ENCODE results near the gene KRT31. TPM values are rescaled to one million over a fixed set of nuclear protein-coding genes. Genes with fewer than 3 reads are reported as not detected.

KRT31 gene
- total RNA-seq, 1 experiment from 2014 or later: not detected

GRCh38 chr17:41421116-41421515 lies 23.7 kb upstream of the KRT31 start (continued):
- TF ChIP-seq ZBTB43 (CRISPR knock-in tag; IDR thresholded peaks at IDR 0.05): no peak

GRCh38 chr17:41420134-41420533 lies 22.7 kb upstream of the KRT31 start:
- no peaks in the 10 kb centered on the region for H3K9me3 Mint-ChIP-seq
- H3K27ac Mint-ChIP-seq: no peak overlapping the region
- CTCF ChIA-PET: interaction anchor here (1.0 kb wide), 1 partner anchor 67 kb away, joined by 3 read pairs; no protein-coding TSS in a partner anchor
- POLR2A ChIA-PET: no interaction called here
- no peak for DNase-seq (ENCODE audit: low spot score)
- peaks cover 4% of the 10 kb centered on the region for H3K4me1 Mint-ChIP-seq
- no peaks in the 10 kb centered on the region for H3K36me3 Mint-ChIP-seq
- TF ChIP-seq ETV6 (CRISPR knock-in tag; IDR thresholded peaks at IDR 0.05) (no peak), SMAD4 (CRISPR knock-in tag; IDR thresholded peaks at IDR 0.05) (no peak), ZNF232 (CRISPR knock-in tag; IDR thresholded peaks at IDR 0.05) (no peak), ZNF425 (CRISPR knock-in tag; conservative IDR thresholded peaks at IDR 0.05) (no peak), JUN (CRISPR knock-in tag; IDR thresholded peaks at IDR 0.05) (no peak), ELF4 (CRISPR knock-in tag; IDR thresholded peaks at IDR 0.05; ENCODE audit: low read depth) (no peak), ZNF219 (CRISPR knock-in tag; IDR thresholded peaks at IDR 0.05; ENCODE audit: borderline replicate concordance) (no peak), NFATC4 (CRISPR knock-in tag; IDR thresholded peaks at IDR 0.05) (no peak)
- H3K4me3 Mint-ChIP-seq: no peak overlapping the region
- H3K27me3 Mint-ChIP-seq (ENCODE audit: low read depth): no peaks in the 10 kb centered on the region; the same call in 1 of the 2 replicates
- ATAC-seq: no peak

GRCh38 chr17:41419716-41420115 lies 22.3 kb upstream of the KRT31 start:
- Mint-ChIP-seq H3K9me3 (no peaks in the 10 kb centered on the region), H3K4me1 (peaks cover 4% of the 10 kb centered on the region), H3K36me3 (no peaks in the 10 kb centered on the region), H3K27ac (no peak overlapping the region), H3K27me3 (ENCODE audit: low read depth) (no peaks in the 10 kb centered on the region), H3K4me3 (no peak overlapping the region)
- ChIA-PET CTCF (interaction anchor here (1.0 kb wide), 1 partner anchor 67 kb away, joined by 3 read pairs; no protein-coding TSS in a partner anchor), POLR2A (no interaction called here)
- no peak for TF ChIP-seq NFATC4 (CRISPR knock-in tag; IDR thresholded peaks at IDR 0.05)
- TF ChIP-seq MLX (CRISPR knock-in tag; IDR thresholded peaks at IDR 0.05): no peak
- no peak for TF ChIP-seq ATF3 (CRISPR knock-in tag; conservative IDR thresholded peaks at IDR 0.05)
- TF ChIP-seq SP1 (CRISPR knock-in tag; conservative IDR thresholded peaks at IDR 0.05): no peak
- no peak for TF ChIP-seq ZBTB43 (CRISPR knock-in tag; IDR thresholded peaks at IDR 0.05)
- DNase-seq (ENCODE audit: low spot score): no peak
- no peak for ATAC-seq

- no peaks in the 10 kb centered on the region for H3K27me3 Mint-ChIP-seq (ENCODE audit: low read depth)
- no peak overlapping the region for H3K4me3 Mint-ChIP-seq
- CTCF ChIA-PET: interaction anchor here (0.5 to 3.8 kb wide), 56 partner anchors 11 to 563 kb away, joined by 3 to 63 read pairs (median 6); partner anchors contain the start of genes KRT17, KRT19, KRT31 and KRT36
- no peaks in the 10 kb centered on the region for H3K36me3 Mint-ChIP-seq
- DNase-seq (ENCODE audit: low spot score) (no peak), ATAC-seq (no peak)
- no peak overlapping the region for H3K27ac Mint-ChIP-seq
- H3K9me3 Mint-ChIP-seq: no peaks in the 10 kb centered on the region
- POLR2A ChIA-PET: interaction anchor here (0.6 to 1.0 kb wide), 2 partner anchors 13 to 207 kb away, joined by 3 read pairs; no protein-coding TSS in a partner anchor
- peaks cover 11% of the 10 kb centered on the region for H3K4me1 Mint-ChIP-seq
- TF ChIP-seq HMGA2 (CRISPR knock-in tag; IDR thresholded peaks at IDR 0.05): no peak
- no peak for TF ChIP-seq KAT7 (CRISPR knock-in tag; IDR thresholded peaks at IDR 0.05; ENCODE audit: borderline replicate concordance)
- no peak for TF ChIP-seq ATF6 (CRISPR knock-in tag; IDR thresholded peaks at IDR 0.05)
- no peak for TF ChIP-seq CDX4 (CRISPR knock-in tag; IDR thresholded peaks at IDR 0.05; ENCODE audit: borderline replicate concordance)
- no peak for TF ChIP-seq JAZF1 (CRISPR knock-in tag; IDR thresholded peaks at IDR 0.05)
- TF ChIP-seq HMGXB4 (CRISPR knock-in tag; IDR thresholded peaks at IDR 0.05): no peak
- TF ChIP-seq NFYB (CRISPR knock-in tag; conservative IDR thresholded peaks at IDR 0.05; ENCODE audit: low read depth): no peak
Observed at GRCh38 chr17:41418116-41418860, 20.9 kb upstream of the KRT31 start.
